NCI-H1092 (cell line): ENCODE results near the gene CPNE4.

Experiments used
- DNase-seq: peaks from one replicate; lab custom pipeline; 2025; lab: John Stamatoyannopoulos, UW

Gene CPNE4

DNA sequence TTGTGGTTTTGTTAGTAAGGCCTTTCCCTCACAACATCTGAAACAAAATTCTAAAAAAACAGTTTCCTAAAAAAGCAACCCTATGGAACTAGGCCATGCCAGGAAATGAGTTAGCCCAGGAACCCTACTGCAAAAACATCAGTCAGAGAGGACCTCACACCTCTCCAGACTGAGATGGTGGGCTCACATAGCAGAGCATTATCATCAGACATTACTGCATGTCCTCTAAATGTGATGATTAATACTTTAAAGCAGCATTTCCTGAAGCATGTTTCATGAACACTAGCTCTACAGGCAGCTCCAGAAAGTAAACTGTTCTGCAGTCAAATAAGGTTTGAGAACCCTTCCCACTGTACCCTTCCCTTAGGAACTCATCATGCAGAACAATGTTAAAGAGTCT is 299.7 kb downstream of the CPNE4 start:
- DNase-seq = no peak

DNA sequence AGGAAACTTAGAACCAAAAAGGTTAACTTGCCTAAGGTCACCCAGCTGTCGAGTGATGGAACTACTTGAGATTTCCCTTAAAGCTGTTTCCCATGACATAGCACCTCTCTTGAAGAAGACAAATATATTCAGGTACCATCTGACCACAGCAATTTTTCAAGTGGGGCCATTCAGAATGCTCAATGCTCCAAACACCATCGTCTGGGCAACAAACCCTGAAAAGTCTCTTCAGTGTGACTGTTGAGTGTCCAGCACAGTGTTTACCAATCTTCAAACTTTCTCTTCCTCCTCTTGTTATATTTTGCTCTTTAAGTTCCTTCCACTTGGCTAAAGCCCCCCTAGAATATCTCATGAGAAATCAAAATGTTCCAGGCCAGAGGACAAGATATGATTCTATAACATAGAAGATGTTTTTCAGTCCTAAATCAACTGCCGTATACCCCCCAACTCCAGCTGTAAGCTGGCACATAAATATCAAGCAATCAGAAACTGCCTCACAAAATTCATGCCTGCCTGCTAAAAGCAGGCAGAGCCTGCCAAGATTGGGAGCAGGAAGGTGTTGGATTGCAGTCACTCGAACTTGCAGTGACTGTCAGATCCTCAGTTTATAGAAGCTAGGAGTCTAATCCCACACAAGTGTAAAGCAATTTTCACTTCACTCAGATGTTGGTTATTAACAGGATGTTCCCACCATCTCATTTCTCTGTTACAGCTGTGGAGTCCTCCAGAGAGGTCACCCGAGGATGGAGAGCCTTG is 301.6 kb downstream of the CPNE4 start:
- DNase-seq = no peak

DNA sequence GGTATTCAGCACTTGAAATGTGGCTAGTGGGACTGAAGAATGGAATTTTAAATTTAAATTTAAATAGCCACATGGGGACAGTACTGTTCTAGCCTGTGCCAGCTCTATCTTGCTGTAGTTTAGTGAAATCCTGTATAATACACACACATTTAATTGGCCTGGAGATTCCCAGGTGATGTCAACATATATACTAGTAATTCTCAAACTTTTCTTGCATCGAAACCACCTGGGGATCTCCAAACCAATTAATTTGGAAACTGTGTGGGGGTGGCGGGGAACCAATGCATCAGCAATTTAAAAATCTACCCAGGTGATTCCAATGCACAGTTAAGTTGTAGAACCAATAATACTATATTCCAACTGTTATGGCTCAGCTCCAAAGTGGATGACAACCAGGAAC is 303.1 kb downstream of the CPNE4 start:
- DNase-seq = no peak

DNA sequence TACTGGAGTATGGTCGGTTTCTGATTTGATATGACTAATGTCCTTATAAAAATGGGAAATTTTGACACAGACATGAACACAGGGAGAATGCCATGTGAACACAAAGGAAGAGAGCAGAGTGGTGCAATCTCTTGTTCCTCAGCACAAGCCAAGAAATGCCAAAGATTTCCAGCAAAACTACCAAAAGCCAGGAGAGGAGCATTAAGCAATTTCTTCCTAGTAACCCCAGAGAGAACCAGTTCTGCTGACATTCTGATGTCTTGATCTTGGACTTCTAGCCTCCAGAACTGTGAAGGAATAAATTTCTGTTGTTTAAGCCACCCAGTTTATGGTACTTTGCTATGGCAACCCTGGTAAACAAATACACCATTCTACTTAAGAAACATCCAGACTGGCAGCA is 304.2 kb downstream of the CPNE4 start:
- no peak for DNase-seq

DNA sequence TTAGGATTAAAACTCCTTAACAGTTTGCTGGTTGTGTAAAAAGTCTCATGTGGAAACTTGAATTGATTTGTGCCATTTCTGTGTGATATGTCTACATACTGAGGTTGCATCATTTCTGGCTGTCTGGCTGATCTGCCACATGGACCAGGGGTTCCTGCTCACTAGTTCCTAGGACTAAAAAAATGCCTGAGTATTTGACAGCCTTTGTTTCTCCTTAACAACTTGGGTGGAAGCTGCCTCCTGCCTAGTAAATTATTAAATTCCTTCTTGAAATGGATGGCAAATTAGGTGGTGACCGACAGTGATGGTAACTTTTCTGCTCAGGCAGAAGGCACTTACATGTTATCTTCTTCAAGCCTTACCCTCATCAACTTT is 305.2 kb downstream of the CPNE4 start:
- DNase-seq = no peak

DNA sequence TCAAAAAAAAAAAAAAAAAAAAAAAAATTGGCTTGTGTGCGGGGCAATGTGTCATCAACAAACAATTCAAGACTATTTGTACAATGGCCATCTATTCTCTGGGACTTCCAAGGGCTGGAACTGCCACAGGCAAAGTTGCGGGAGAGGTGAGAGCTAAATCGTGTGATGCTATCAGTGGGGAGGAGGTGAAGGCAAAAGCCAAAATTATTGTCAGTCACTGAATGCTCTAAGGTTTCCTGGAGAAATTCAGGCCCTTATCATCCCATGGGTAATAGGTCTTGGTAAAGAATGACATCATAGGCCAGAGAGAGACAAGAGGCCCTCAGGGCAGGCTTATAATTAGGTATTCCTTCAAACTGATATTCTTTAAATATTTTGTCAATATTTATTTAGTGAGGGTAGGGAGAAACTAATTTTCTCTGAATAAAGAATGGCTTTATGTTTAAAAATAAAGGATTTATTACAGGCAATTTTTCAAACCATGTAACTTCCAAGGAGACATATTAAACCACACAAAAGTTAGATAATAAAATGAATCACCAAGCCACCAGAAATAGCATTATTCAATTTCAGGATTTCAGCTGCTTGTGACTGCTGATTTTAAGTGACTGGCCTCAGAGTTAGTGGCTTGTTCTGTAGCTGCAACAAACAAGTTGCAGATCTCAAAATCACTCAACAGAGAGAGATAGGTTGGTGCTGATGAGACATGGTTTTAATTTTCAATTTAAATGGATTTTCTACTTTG is 305.7 kb downstream of the CPNE4 start:
- no peak for DNase-seq

DNA sequence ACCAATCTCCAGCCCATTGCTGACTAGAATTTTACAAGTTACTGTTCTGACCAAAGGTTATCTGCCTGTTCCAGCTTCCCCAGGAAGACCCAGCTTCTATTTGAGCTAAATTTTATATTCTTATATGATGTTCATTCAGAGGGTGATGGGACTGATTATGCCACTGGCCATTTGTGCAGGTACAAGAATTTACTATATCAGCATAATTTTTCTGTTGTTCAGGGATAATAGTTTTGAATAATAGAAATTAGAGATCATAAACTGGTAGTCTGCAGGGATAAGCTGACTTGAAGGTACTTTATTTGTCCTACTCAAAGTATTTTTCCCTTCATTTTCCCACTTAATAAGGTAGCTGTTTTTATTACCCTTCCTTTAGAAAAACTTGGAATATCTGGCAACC is 309.4 kb downstream of the CPNE4 start:
- no peak for DNase-seq

DNA sequence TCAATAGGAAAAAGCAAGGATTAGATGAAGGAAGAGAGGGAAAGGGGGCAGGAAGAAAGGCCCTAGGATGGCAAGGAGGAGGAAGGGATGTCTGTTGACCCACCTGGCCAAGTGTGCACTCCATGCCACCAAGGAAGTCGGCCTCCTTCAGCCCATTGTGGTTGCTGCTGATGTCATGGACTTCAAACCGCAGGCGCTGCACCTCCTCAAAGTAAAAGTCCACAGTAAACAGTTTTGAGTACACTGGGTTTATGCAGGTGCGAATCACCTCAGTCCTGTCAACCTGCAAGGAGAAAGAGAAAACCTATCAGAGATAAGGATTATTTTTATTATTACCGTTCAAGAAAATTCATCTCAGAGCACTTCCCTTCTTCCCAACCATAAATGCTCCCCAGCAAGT is 311.5 kb downstream of the CPNE4 start:
- no peak for DNase-seq

DNA sequence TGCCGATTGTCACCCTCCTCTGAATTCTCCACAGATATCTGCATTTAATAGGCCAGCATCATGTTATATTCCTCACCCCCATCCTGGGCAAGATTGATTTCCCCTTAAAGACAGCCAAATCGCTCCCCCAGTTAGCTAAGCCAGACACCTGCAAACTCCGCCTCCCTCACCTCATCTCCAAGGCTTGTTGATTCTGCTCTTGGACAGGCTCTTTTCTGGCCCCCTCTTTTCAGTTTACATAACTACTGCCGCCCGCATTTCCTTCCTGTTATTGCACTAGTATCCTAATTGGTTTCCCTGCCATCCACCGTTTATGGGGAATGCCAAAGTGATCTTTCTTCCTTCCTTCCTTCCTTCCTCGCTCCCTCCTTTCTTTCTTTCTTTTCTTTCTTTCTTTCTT is 317.3 kb downstream of the CPNE4 start:
- no peak for DNase-seq

DNA sequence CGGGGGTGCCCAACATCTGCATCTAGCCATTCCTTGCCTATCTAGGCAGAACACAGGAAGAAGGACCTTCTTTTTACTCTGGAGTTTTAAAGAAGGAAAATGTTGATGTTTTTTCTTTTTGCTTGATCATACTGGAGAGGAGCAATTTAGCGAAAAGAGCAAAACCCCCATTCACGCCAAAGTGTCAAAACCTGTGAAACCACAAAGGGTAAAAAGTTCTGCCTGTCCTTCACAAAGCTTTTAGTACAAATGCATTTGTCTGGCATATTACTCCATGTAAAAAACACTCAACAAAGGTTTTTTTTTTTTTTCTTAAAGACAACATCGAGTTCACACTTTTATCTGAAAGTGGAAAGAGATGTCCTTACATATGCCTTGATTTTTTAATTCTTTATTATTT is 317.9 kb downstream of the CPNE4 start:
- DNase-seq = no peak

DNA sequence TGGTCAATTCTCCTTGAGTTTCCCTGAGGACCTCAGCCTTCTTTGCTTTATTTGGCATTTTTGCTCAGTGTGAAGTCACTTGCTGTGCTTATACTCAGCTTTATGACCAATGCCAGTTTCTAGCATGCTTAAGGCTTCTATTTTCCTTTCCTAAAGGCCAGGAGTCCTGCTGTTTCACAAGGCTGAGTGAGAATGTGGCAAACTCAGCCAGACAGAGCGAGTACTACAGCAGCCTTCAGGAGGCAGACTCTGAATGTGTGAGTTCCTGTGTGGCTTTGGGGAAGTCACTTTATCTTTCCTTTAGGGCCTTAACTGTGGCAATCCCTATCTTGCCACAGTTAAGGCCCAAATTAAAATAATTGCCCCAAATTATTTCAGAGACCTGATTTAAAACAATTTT is 318.8 kb downstream of the CPNE4 start:
- no peak for DNase-seq

DNA sequence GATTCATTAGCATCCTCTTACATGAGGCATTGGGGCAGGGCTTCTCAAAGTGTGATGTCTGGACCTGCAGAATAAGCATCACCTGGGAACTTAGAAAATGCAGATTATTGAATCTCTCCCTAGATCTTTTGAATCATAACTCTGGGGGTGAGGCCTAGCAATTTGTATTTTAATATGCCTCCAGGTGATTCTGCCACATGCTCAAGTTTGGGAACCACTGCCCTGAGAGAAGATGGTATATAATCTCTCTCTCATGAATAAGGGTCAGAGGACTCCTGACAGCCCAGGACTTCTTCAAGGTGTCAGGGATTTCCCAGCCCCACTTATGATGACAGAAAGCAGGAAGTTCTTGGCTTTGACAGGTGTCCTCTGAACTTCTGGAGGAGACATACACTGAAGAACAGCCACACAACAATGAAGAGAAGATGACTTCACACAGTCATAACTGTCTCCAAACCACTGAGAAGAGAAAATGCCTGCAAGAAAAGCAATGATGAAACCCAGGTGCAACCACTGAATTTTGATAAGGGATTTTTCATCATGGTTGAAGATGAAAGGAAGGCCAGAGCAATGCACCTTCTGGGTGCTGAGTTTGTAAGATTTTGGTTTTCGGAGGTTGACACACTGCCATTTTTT is 320.1 kb downstream of the CPNE4 start:
- no peak for DNase-seq

DNA sequence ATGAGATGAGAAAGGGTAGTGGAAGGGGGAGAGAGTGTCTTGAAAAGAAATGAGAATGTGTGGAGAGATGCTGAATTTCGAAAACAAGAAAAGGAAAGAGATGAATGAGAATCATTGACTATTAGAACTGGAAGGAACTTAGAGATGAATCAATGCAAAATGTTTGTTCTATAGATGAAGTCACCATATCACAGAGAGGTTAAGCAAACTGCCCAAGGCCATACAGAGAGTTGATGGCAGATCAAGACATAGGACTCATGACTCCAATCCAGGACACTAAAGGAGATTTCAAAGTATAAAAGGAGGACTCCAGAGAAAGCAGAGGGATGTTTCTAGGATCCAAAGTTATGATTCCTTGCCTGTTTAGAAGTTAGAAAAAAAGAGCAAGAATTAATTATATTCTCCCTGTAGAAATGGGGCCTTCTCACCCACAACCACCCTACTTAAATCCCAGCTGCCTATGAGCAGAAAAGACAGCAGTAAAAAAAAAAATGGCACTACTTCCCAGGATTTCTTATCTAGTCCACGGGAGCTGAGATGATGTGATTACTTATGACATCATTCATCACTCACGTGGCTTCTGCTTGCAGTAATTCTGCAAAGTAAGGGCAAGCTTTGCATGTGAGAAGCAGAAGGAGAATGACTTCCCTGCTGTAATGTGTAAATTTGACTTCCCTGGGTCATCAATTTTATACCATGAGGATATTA is 321.2 kb downstream of the CPNE4 start:
- DNase-seq = no peak

DNA sequence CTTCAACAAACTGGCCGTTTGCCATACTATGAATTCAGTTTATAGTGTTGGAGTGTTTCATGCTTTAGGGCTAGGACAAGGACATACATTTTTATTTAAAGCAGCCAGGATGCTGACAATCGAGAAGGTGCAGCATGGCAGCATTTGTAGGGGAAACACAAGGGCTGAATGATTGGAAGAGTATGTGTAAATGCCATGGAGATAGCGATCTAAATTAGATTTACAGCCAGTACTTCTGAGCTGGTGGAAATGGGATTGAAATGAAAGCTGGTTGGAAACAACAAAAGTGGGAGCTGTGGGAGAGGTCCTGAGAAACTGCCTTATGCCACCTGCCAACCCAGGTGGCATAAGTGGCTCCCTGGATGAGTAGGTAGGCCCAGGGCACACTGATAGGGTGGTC is 322.2 kb downstream of the CPNE4 start:
- DNase-seq = no peak

DNA sequence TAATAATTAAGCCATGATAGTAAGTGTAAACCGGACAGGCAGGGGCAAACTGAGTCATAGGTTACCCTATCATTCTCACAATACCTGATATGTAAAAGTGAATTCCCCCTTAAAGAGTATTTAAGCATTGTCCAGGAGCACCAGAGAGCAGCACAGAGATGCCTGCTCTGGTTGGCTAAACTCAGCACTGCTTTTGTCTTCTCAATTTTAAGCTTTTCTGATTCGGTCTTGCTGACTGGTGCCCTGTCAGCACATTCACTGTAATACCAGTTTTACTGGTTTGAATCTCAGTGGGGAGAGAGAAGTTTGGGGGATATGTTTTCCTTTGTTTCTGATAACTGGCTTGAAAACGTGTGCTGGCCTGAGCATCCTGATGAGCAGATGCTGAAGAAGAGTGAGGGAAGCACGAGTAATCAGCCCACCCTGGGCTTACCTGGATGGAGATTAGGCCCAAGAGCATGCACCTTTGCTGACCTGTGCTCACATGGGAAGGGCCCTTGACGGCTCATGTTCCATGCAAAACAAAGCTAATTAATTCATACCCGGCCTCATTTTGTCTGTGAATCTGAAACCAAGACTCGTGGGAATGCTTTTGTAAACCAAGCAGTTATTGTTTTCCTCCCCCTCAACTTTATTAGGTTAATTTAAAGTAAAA is 323.6 kb downstream of the CPNE4 start:
- no peak for DNase-seq

DNA sequence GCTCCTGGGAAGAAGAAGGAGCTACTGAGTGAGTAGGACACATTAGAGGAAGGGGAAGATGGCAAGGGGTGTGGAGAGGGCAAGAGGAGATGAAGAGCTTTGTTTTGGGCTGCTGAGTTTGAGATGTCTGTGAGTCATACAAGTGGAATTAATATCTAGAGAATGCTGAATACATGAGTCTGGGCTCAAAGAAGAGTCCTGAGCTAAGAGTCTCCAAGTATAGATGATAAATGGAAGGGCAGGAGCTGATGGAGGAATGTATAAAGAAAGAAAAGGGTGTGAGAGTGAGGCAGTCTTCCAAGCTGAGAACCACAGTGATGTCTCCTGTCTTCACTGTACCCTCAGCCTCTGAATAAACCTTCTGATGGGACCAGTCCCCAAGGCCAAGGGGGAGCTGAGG is 326.6 kb downstream of the CPNE4 start:
- no peak for DNase-seq

DNA sequence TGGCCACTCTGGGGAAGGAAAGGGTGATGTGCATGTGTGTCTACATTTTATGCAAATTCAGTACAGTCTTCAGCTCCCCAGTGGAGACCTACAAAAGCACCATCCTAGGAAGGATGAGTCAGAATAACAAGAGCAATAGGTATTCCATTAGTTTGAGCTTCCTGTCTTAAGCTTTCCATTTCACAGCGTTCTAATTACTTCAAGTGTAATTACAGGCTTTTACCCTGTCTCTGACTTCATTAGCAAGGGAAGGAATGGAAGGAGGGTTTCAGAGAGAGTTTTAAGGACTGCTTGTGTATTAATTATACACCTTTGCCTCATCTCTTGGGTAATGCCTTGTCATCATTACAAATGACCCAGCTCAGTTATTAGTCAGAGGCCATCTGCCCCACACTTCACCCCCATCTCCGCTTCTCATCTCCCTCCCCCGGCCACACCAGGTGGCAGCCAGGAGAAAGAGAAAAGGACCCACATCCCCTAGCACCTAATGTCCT is 329.2 kb downstream of the CPNE4 start:
- DNase-seq = no peak

DNA sequence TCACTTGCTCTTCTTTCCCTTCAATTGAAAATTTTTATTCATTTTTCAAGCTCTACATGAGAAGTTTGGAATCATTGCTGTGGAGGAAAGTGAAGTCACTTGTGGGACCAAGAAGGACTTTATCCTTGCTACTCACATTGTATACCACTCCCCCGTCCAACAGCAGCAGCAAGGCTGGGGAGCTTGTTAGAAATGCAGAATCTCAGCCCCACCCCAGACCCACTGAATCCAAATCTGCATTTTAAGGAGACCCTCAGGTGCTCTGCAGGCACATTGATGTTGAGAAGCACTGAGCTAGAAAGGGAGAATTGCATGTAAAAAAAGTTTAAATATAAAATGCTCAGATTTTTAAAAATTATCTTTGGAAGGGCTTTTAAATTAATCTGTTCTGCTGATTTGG is 329.7 kb downstream of the CPNE4 start:
- no peak for DNase-seq

DNA sequence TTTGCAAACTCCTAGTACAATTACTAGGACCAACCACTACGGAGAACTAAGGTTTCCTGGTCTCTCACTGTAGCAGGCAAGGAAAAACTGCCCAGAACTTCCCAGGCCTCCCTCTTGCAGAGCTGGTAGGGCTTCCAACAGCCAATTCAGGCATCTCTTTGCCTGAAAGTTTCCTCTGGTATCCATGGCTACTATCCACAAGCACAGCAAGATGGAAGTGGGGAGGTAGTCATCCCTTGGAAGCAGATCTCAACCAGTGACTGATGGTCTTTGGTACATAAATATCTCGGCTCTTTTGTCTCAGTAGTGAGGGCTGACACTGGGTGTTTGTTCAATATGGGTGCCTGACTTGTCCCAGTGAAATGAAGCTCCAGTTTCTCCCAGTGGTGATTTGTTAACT is 330.7 kb downstream of the CPNE4 start:
- no peak for DNase-seq

DNA sequence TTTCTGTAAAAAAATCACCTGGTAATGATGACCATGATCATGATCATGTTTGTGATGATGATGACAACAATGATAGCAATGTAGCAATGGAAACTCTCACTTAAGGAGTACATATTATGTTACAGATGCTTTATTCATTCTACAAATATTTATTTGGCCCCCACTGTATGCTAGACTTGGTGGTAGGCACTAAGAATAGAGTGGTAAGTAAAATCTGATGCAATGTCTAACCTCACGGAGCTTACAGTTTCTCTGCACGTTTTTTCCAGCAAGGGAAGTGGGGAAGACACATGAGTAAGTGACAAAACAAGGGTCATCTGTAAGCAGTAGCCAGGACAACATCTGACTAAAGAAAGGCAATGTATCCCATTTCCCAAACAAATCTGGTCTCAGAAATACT is 332.7 kb downstream of the CPNE4 start:
- DNase-seq = no peak

DNA sequence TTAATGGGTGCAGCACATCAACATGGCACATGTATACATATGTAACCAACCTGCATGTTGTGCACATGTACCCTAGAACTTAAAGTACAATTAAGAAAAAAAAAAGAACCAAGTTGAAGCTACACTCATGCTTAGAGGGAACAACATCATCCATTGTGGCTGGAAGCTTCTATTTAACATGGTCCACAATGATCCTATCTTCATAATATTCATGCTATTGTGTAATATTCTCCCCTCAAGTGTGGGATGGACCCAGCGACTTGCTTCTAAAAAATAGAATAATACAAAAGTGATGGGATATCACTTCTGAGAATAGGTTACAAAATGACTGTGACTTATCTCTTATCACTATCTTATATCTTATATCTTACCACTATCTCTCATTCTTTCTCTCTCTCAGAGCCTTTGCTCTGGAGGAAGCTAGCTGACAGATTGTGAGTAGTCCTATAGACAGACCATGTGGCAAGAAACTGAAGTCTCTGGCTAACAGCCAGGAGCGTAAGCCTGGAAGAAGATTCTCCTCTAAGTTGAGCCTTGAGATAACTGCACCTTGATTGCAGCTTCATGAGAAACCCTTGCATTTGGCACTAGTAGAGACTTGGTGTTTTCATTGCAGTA is 333.6 kb downstream of the CPNE4 start:
- DNase-seq = no peak

DNA sequence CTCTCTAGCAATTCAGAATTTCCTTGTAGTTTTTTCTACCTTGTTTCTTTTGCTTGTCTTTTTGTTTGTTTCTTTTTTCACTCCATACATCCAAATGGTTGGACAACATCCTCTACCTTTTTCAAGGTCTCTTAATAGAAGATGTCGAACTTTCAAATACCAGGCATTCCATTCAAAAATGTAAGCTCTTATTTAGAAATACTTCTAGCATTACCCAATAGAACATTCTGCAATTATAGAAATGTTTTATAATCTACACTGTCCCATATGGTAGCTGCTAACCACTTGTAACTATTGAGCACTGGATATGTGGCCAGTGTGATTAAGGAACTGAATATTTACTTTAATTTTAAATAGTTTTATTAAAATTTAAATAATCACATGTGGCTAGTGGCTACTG is 335.8 kb downstream of the CPNE4 start:
- DNase-seq = no peak
